ENCODE measurements around the gene SPINDOC. TPM values are rescaled to one million over a fixed set of nuclear protein-coding genes. Genes with fewer than 3 reads are reported as not detected.
A peak's percentile ranks its signal among the peaks of the same experiment; 100 is the strongest.
"Not testable (repeated sequence)": the region's sequence is repeated elsewhere in the genome, so short reads cannot be mapped to it uniquely, and the experiment has no call there.

The SPINDOC gene
- total RNA-seq, 1 donor, result 17.7 TPM

GRCh38 chr11:63802637-63803414, 10.4 kb upstream of the SPINDOC start:
- no peaks in the 10 kb centered on the region for H3K36me3 ChIP-seq (ENCODE audit: insufficient read depth, low read length)
- TF ChIP-seq CTCF (IDR thresholded peaks at IDR 0.05; ENCODE audit: extremely low read depth, low read depth, low read length), result no peak
- H2AFZ ChIP-seq (ENCODE audit: low read length), result peak overlapping the region; percentile 65
- H3K27ac ChIP-seq (ENCODE audit: low read depth, low read length), result peak overlapping the region; percentile 56
- H3K79me2 ChIP-seq (ENCODE audit: insufficient read depth, low read length), result no peaks in the 10 kb centered on the region
- H3K4me3 ChIP-seq (ENCODE audit: insufficient read depth, low read length), result peak overlapping the region; percentile 29
- H3K9me3 ChIP-seq (ENCODE audit: low read depth, low read length), result no peaks in the 10 kb centered on the region
- peak overlapping the region; percentile 54 for H3K4me2 ChIP-seq (ENCODE audit: insufficient read depth, low read length)
- H3K4me1 ChIP-seq (ENCODE audit: insufficient read depth, low read length), result peaks cover 11% of the 10 kb centered on the region
- no peaks in the 10 kb centered on the region for H4K20me1 ChIP-seq (ENCODE audit: insufficient read depth, low read length)
- no peaks in the 10 kb centered on the region for H3K27me3 ChIP-seq (ENCODE audit: insufficient read depth, low read length)
- peak; percentile 73 for DNase-seq (ENCODE audit: insufficient read length, low spot score, missing footprints)

- no peaks in the 10 kb centered on the region for H3K36me3 ChIP-seq (ENCODE audit: insufficient read depth, low read length)
- peaks cover 11% of the 10 kb centered on the region for H3K4me1 ChIP-seq (ENCODE audit: insufficient read depth, low read length)
- H3K27ac ChIP-seq (ENCODE audit: low read depth, low read length), result no peak overlapping the region
- no peaks in the 10 kb centered on the region for H3K9me3 ChIP-seq (ENCODE audit: low read depth, low read length)
- H3K79me2 ChIP-seq (ENCODE audit: insufficient read depth, low read length), result no peaks in the 10 kb centered on the region
- H3K27me3 ChIP-seq (ENCODE audit: insufficient read depth, low read length), result no peaks in the 10 kb centered on the region
- H3K4me3 ChIP-seq (ENCODE audit: insufficient read depth, low read length), result no peak overlapping the region
- DNase-seq (ENCODE audit: insufficient read length, low spot score, missing footprints), result no peak
- peak overlapping the region; percentile 6 for H2AFZ ChIP-seq (ENCODE audit: low read length)
- no peak overlapping the region for H3K4me2 ChIP-seq (ENCODE audit: insufficient read depth, low read length)
- no peak for TF ChIP-seq CTCF (IDR thresholded peaks at IDR 0.05; ENCODE audit: extremely low read depth, low read depth, low read length)
- H4K20me1 ChIP-seq (ENCODE audit: insufficient read depth, low read length), result no peaks in the 10 kb centered on the region
Measured at GRCh38 chr11:63804259-63804658, 9.0 kb upstream of the SPINDOC start.

DNA sequence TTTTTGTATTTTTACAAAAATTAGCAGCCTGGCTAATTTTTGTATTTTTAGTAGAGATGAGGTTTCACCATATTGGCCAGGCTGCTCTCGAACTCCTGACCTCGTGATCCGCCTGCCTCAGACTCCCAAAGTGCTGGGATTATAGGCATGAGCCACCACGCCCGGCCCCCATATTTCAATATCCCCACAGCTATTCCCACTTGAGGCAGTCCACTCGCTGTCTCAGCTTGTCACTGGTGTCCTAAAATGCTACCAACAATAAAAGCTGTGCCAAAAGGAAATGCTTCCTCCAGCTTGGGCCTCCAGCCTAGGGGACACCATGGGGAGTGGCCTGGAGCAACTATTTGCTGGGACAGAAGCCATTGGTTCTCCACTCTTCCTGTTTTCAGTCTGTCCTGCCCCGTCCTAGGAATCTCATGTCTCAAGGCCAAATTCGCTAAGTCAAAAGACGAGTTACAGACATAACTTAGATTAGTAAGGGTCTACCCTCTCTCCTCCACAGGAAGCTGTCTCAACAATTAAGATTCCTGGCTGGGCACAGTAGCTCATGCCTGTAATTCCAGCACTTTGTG, 7.3 kb upstream of the SPINDOC start:
- Histone ChIP-seq H3K4me1 (ENCODE audit: insufficient read depth, low read length) (peaks cover 11% of the 10 kb centered on the region), H4K20me1 (ENCODE audit: insufficient read depth, low read length) (no peaks in the 10 kb centered on the region), H3K36me3 (ENCODE audit: insufficient read depth, low read length) (no peaks in the 10 kb centered on the region), H2AFZ (ENCODE audit: low read length) (peak overlapping the region; percentile 73), H3K4me3 (ENCODE audit: insufficient read depth, low read length) (no peak overlapping the region), H3K9me3 (ENCODE audit: low read depth, low read length) (no peaks in the 10 kb centered on the region), H3K79me2 (ENCODE audit: insufficient read depth, low read length) (no peaks in the 10 kb centered on the region), H3K27ac (ENCODE audit: low read depth, low read length) (no peak overlapping the region), H3K27me3 (ENCODE audit: insufficient read depth, low read length) (no peaks in the 10 kb centered on the region), H3K4me2 (ENCODE audit: insufficient read depth, low read length) (no peak overlapping the region)
- peak; percentile 21 for DNase-seq (ENCODE audit: insufficient read length, low spot score, missing footprints)
- no peak for TF ChIP-seq CTCF (IDR thresholded peaks at IDR 0.05; ENCODE audit: extremely low read depth, low read depth, low read length)

DNA sequence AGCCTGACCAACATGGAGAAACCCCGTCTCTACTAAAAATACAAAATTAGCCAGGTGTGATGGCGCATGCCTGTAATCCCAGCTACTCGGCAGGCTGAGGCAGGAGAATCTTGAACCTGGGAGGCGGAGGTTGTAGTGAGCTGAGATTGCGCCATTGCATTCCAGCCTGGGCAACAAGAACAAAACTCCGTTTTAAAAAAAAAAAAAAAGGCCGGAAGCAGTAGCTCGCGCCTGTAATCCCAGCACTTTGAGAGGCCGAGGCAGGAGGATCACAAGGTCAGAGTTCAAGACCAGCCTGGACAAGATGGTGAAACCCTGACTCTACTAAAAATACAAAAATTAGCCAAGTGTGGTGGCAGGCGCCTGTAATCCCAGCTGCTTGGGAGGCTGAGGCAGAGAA, 2.9 kb upstream of the SPINDOC start:
- not testable (repeated sequence) for H3K36me3 ChIP-seq (ENCODE audit: insufficient read depth, low read length); H3K9me3 ChIP-seq (ENCODE audit: low read depth, low read length); H2AFZ ChIP-seq (ENCODE audit: low read length); H3K27ac ChIP-seq (ENCODE audit: low read depth, low read length); H3K4me3 ChIP-seq (ENCODE audit: insufficient read depth, low read length); DNase-seq (ENCODE audit: insufficient read length, low spot score, missing footprints); H3K27me3 ChIP-seq (ENCODE audit: insufficient read depth, low read length); H3K4me2 ChIP-seq (ENCODE audit: insufficient read depth, low read length)
- peaks cover 14% of the 10 kb centered on the region for H4K20me1 ChIP-seq (ENCODE audit: insufficient read depth, low read length)
- peaks cover 18% of the 10 kb centered on the region for H3K4me1 ChIP-seq (ENCODE audit: insufficient read depth, low read length)
- peaks cover 19% of the 10 kb centered on the region for H3K79me2 ChIP-seq (ENCODE audit: insufficient read depth, low read length)

All from osteoblast (primary cell).